DND-41 (cell line): ENCODE results near the gene MLF2.

Experiments
- CTCF ChIP-seq: IDR thresholded peaks from 2 replicates; pipeline ENCODE4 v1.5.1; 2012; ENCODE audit warnings: borderline replicate concordance, low read length, moderate library complexity, mild to moderate bottlenecking; ENCODE audit not compliant: poor library complexity, severe bottlenecking; ENCODE audit errors: extremely low read depth
- EZH2 ChIP-seq: IDR thresholded peaks from 3 replicates; pipeline ENCODE4 v1.6.1; 2012; ENCODE audit warnings: borderline replicate concordance, low read depth, mild to moderate bottlenecking, moderate library complexity, low read length, inconsistent platforms; ENCODE audit not compliant: severe bottlenecking

GRCh38 chr12:6764011-6764828 lies 11.3 kb upstream of the MLF2 start:
- TF ChIP-seq CTCF: no peak
- TF ChIP-seq EZH2: no peak
